H1 (cell line): ENCODE data around the gene JTB. TPM values are rescaled to one million over a fixed set of nuclear protein-coding genes. Genes with fewer than 3 reads are reported as not detected.

Experiments
- CTCF ChIA-PET: fragments of 300-600 bp; sonication (Branson Sonifier 250); formaldehyde crosslinking; loops from one replicate; lab custom pipeline; 2021; ENCODE audit not compliant: partially characterized antibody; lab: Charles Lee
- POLR2A ChIA-PET: fragments of 300-600 bp; sonication (Branson Sonifier 250); formaldehyde crosslinking; loops from one replicate; lab custom pipeline; 2021; ENCODE audit warnings: inconsistent platforms; ENCODE audit not compliant: partially characterized antibody; lab: Charles Lee
- DNase-seq, 2 experiments: peaks; one replicate each; pipeline versions ENCODE4 v3.0.0 to v3.0.0-alpha.2; 2010 to 2022; ENCODE audit warnings: low spot score in 2 of 2, low read depth in 1 of 2, mixed read lengths in 1 of 2
- FAIRE-seq: peaks from 2 replicates; lab custom pipeline; 2011; peaks lifted over from hg19 to GRCh38; lab: Jason Lieb, UNC
- H2AFZ ChIP-seq: 2 replicates; pipeline ENCODE4 v1.8.1; 2012; ENCODE audit warnings: low read length, inconsistent platforms
- H2AK5ac ChIP-seq: 2 replicates; pipeline ENCODE4 v1.6.1; 2013; ENCODE audit warnings: low read depth, low read length
- H2BK120ac ChIP-seq: replicated peaks from 2 replicates; pipeline ENCODE3; 2013; ENCODE audit warnings: low read depth, low read length, inconsistent platforms
- H2BK12ac ChIP-seq: 2 replicates; pipeline ENCODE4 v1.6.1; 2013; ENCODE audit warnings: low read depth, low read length
- H2BK15ac ChIP-seq: 2 replicates; pipeline ENCODE4 v1.6.1; 2013; ENCODE audit warnings: low read length
- H2BK20ac ChIP-seq: 2 replicates; pipeline ENCODE4 v1.6.1; 2013; ENCODE audit warnings: low read length
- H2BK5ac ChIP-seq: 2 replicates; pipeline ENCODE4 v1.6.1; 2013; ENCODE audit warnings: low read depth, low read length
- H3K14ac ChIP-seq: 2 replicates; pipeline ENCODE4 v1.6.1; 2013; ENCODE audit warnings: inconsistent platforms; ENCODE audit not compliant: insufficient read length
- H3K18ac ChIP-seq: 2 replicates; pipeline ENCODE4 v1.6.1; 2013; ENCODE audit warnings: low read length; ENCODE audit errors: extremely low read depth
- H3K23ac ChIP-seq: 2 replicates; pipeline ENCODE4 v1.6.1; 2013; ENCODE audit warnings: inconsistent platforms; ENCODE audit not compliant: insufficient read length
- H3K23me2 ChIP-seq: 2 replicates; pipeline ENCODE4 v1.6.1; 2013; ENCODE audit warnings: low read depth, low read length
- H3K27ac ChIP-seq: 2 replicates; pipeline ENCODE4 v1.6.1; 2011; ENCODE audit warnings: low read depth, low read length, inconsistent platforms
- H3K27me3 ChIP-seq, 4 experiments: replicated peaks in 1 of 4; 1 replicate in 1 of 4; 2 replicates in 3 of 4; pipeline versions ENCODE4 v1.6.1 to v1.8.1; 2011 to 2013; ENCODE audit warnings: low read length in 3 of 4, mild to moderate bottlenecking in 3 of 4, inconsistent platforms in 2 of 4, mixed read lengths in 2 of 4, moderate library complexity in 1 of 4; ENCODE audit not compliant: control insufficient read depth in 3 of 4, insufficient read depth in 3 of 4; ENCODE audit errors: extremely low read depth in 1 of 4
- H3K36me3 ChIP-seq, 4 experiments: 2 replicates each; pipeline versions ENCODE4 v1.6.1 to v1.8.1; 2011 to 2013; ENCODE audit warnings: mild to moderate bottlenecking in 4 of 4, low read length in 3 of 4, moderate library complexity in 2 of 4, control low read depth in 1 of 4, inconsistent platforms in 1 of 4; ENCODE audit not compliant: insufficient read depth in 4 of 4, control insufficient read depth in 2 of 4
- H3K4ac ChIP-seq: replicated peaks from 2 replicates; pipeline ENCODE3; 2013; ENCODE audit warnings: low read length, low read depth, mixed read lengths, inconsistent platforms; ENCODE audit not compliant: insufficient read length
- H3K4me1 ChIP-seq, 4 experiments: replicated peaks in 1 of 4; 1 replicate in 1 of 4; 2 replicates in 3 of 4; pipeline versions ENCODE4 v1.6.1 to v1.8.1; 2011 to 2013; ENCODE audit warnings: low read length in 3 of 4, inconsistent platforms in 2 of 4, mixed read lengths in 1 of 4; ENCODE audit not compliant: insufficient read depth in 4 of 4, control insufficient read depth in 3 of 4
- H3K4me2 ChIP-seq, 2 experiments: 2 replicates each; pipeline versions ENCODE4 v1.6.1 to v1.8.1; 2011 to 2013; ENCODE audit warnings: low read depth in 2 of 2, low read length in 2 of 2, control low read depth in 1 of 2, inconsistent platforms in 1 of 2, mild to moderate bottlenecking in 1 of 2; ENCODE audit not compliant: insufficient read depth in 1 of 2
- H3K4me3 ChIP-seq, 4 experiments: fragments of 200-600, 300-600 bp in 1 of 4; sonication (generic), shearing (Covaris generic), sonication (Bioruptor Twin) in 1 of 4; 2 replicates each; pipeline versions ENCODE4 v1.5.1 to v1.8.1; 2011 to 2016; ENCODE audit warnings: low read length in 4 of 4, low read depth in 3 of 4, control low read depth in 2 of 4, inconsistent platforms in 2 of 4, mild to moderate bottlenecking in 2 of 4, mixed read lengths in 1 of 4, moderate library complexity in 1 of 4; ENCODE audit not compliant: insufficient read depth in 2 of 4; ENCODE audit errors: extremely low read depth in 1 of 4
- H3K56ac ChIP-seq: replicated peaks from 2 replicates; pipeline ENCODE3; 2013; ENCODE audit warnings: low read depth, mild to moderate bottlenecking, mixed read lengths, low read length, inconsistent platforms; ENCODE audit not compliant: insufficient read length
- H3K79me1 ChIP-seq: 2 replicates; pipeline ENCODE4 v1.6.1; 2013; ENCODE audit warnings: low read depth, low read length, control low read depth
- H3K79me2 ChIP-seq, 2 experiments: 2 replicates each; pipeline versions ENCODE4 v1.6.1 to v1.8.1; 2012 to 2013; ENCODE audit warnings: low read length in 2 of 2, mild to moderate bottlenecking in 2 of 2, inconsistent platforms in 1 of 2; ENCODE audit not compliant: insufficient read depth in 2 of 2, control insufficient read depth in 1 of 2
- H3K9ac ChIP-seq, 4 experiments: replicated peaks in 1 of 4; 1 replicate in 1 of 4; 2 replicates in 3 of 4; pipeline versions ENCODE4 v1.6.1 to v1.8.1; 2011 to 2013; ENCODE audit warnings: low read depth in 3 of 4, low read length in 3 of 4, control low read depth in 2 of 4, mild to moderate bottlenecking in 2 of 4, moderate library complexity in 2 of 4, inconsistent platforms in 1 of 4; ENCODE audit errors: extremely low read depth in 1 of 4
- H3K9me3 ChIP-seq, 2 experiments: 2 replicates each; pipeline versions ENCODE4 v1.6.1 to v1.8.1; 2012 to 2013; ENCODE audit warnings: mild to moderate bottlenecking in 2 of 2, moderate library complexity in 2 of 2, control low read depth in 1 of 2, inconsistent platforms in 1 of 2, low read depth in 1 of 2, low read length in 1 of 2, mixed read lengths in 1 of 2; ENCODE audit not compliant: insufficient read depth in 2 of 2
- H4K20me1 ChIP-seq, 2 experiments: replicated peaks in 1 of 2; 2 replicates each; pipeline versions ENCODE3 to v1.8.1; 2011 to 2013; ENCODE audit warnings: inconsistent platforms in 2 of 2, low read length in 2 of 2, mild to moderate bottlenecking in 1 of 2; ENCODE audit not compliant: insufficient read depth in 2 of 2, control insufficient read depth in 1 of 2
- H4K5ac ChIP-seq: 2 replicates; pipeline ENCODE4 v1.6.1; 2013; ENCODE audit warnings: low read length, low read depth, mixed read lengths, inconsistent platforms; ENCODE audit not compliant: insufficient read length
- H4K8ac ChIP-seq: 2 replicates; pipeline ENCODE4 v1.8.0; 2013; ENCODE audit warnings: mild to moderate bottlenecking, moderate library complexity, low read length, inconsistent platforms; ENCODE audit not compliant: insufficient read depth; ENCODE audit errors: extremely low read depth
- H4K91ac ChIP-seq: replicated peaks from 2 replicates; pipeline ENCODE3; 2013; ENCODE audit warnings: low read length, mixed read lengths, inconsistent platforms; ENCODE audit not compliant: insufficient read length
- CBX5 ChIP-seq: fragments of 300-800, 300-1000 bp; sonication (generic); IDR thresholded peaks from 2 replicates; pipeline ENCODE4 v1.7.1; 2016; ENCODE audit warnings: antibody characterized with exemption, low read length, low read depth
- CHD2 ChIP-seq: IDR thresholded peaks from 2 replicates; pipeline ENCODE4 v1.6.1; 2012; ENCODE audit warnings: low read length, improper control_type of control experiment
- FOSL1 ChIP-seq: IDR thresholded peaks from 2 replicates; pipeline ENCODE4 v1.6.1; 2011; ENCODE audit warnings: mild to moderate bottlenecking, low read depth, low read length, moderate library complexity; ENCODE audit not compliant: insufficient read depth
- JUND ChIP-seq: IDR thresholded peaks from 2 replicates; pipeline ENCODE4 v1.6.1; 2011; ENCODE audit warnings: mild to moderate bottlenecking, improper control_type of control experiment, low read length
- KDM1A ChIP-seq: fragments of 200-600, 300-600 bp; sonication (generic); IDR thresholded peaks from 2 replicates; pipeline ENCODE4 v1.7.1; 2016; ENCODE audit warnings: mild to moderate bottlenecking, low read length, borderline replicate concordance
- KDM4A ChIP-seq: IDR thresholded peaks from one replicate; pipeline ENCODE4 v1.7.1; 2012; ENCODE audit warnings: low read depth, mild to moderate bottlenecking, moderate library complexity, low read length, inconsistent platforms; ENCODE audit not compliant: severe bottlenecking
- POLR2AphosphoS5 ChIP-seq: IDR thresholded peaks from 2 replicates; pipeline ENCODE4 v1.6.1; 2011; ENCODE audit warnings: low read depth, low read length
- SAP30 ChIP-seq: fragments of 300-600 bp; sonication (generic); IDR thresholded peaks from 2 replicates; pipeline ENCODE4 v1.7.1; 2012; ENCODE audit warnings: low read length, moderate library complexity, mild to moderate bottlenecking, inconsistent platforms; ENCODE audit not compliant: insufficient read depth, insufficient replicate concordance
- TAF1 ChIP-seq: IDR thresholded peaks from 2 replicates; pipeline ENCODE4 v1.6.1; 2011; ENCODE audit warnings: mild to moderate bottlenecking, low read depth, low read length
- WGBS, 2 experiments: shearing (Covaris generic) in 1 of 2; methylation state at CpG; one replicate each; pipeline versions ENCODE4 v1.1.6 to v1.1.7; 2013 to 2015; ENCODE audit warnings: low lambda C conversion rate in 2 of 2, mixed read lengths in 2 of 2, inconsistent platforms in 1 of 2, low coverage in 1 of 2, missing lambda C conversion rate in 1 of 2; ENCODE audit not compliant: insufficient replicate concordance in 2 of 2, insufficient coverage in 1 of 2, insufficient read length in 1 of 2; ENCODE audit errors: extremely low coverage in 1 of 2, missing lambda C conversion rate in 1 of 2; 5-methylcytosine and 5-hydroxymethylcytosine counted together
- polyA plus RNA-seq, 7 experiments: library from polyadenylated mRNA; depleted of rRNA in 3 of 7; stranded (reverse) in 5 of 7; unstranded in 2 of 7; fragments of >200 nt in 5 of 7; fragments of 200-250 nt in 2 of 7; gene quantifications; 1 replicate in 5 of 7; 2 replicates in 1 of 7; 4 replicates in 1 of 7; pipeline versions ENCODE4 v1.2.1 to v1.2.3, GENCODE V29; 2011 to 2013; ENCODE audit warnings: missing spikeins in 2 of 7, mixed read lengths in 2 of 7
- total RNA-seq: library from RNA; stranded (reverse); fragmentation: NEBNext Ultra II Directional; extraction: Animal tissue kit (Norgen Biotek cat#: 25700); gene quantifications from 2 replicates; pipeline ENCODE4 v1.2.1, GENCODE V29; 2021
- TF ChIP-seq, protein P1 (sequence below): IDR thresholded peaks from 2 replicates; pipeline ENCODE4 v1.6.1; 2012; ENCODE audit warnings: inconsistent platforms
- TF ChIP-seq, protein P2 (sequence below): IDR thresholded peaks from 2 replicates; pipeline ENCODE4 v1.6.1; 2011; ENCODE audit warnings: low read depth, mild to moderate bottlenecking, low read length; ENCODE audit not compliant: insufficient read depth

The JTB gene
- total and polyA plus RNA-seq, 2 of the 8 experiments (the other 6 are each of a cell fraction or from before 2014, with no cell fraction given) = 91.1 to 122 TPM

- Histone ChIP-seq H3K14ac (no peak overlapping the region), H3K23me2 (no peaks in the 10 kb centered on the region), H3K23ac (no peak overlapping the region), H3K79me1 (no peaks in the 10 kb centered on the region; the same call in 1 of the 2 replicates), H2BK20ac (no peak overlapping the region), H4K20me1 (peaks cover 0 to 7% of the 10 kb centered on the region in 2 experiments), H4K91ac (no peak overlapping the region), H3K9me3 (no peaks in the 10 kb centered on the region), H4K8ac (no peak overlapping the region), H3K27ac (no peak overlapping the region), H2AK5ac (no peak overlapping the region), H3K18ac (no peak overlapping the region), H3K4me3 (no peak overlapping the region), H3K27me3 (no peaks in the 10 kb centered on the region), H3K79me2 (peaks cover 0 to 5% of the 10 kb centered on the region in 2 experiments; a peak in 2 of 4 replicates), H2BK15ac (no peak overlapping the region), H2AFZ (no peak overlapping the region), H3K36me3 (peaks cover 14 to 51% (median 41%) of the 10 kb centered on the region in 4 experiments), H3K4ac (no peak overlapping the region), H3K4me1 (no peaks in the 10 kb centered on the region), H2BK12ac (no peak overlapping the region), H3K4me2 (no peak overlapping the region), H2BK120ac (no peak overlapping the region), H3K56ac (no peak overlapping the region), H3K9ac (no peak overlapping the region), H2BK5ac (no peak overlapping the region), H4K5ac (no peak overlapping the region)
- ChIA-PET CTCF (interaction anchor here (0.7 to 3.1 kb wide), 8 partner anchors 9 to 168 kb away, joined by 3 to 14 read pairs (median 4); partner anchors contain the start of genes RAB13 and RPS27), POLR2A (interaction anchor here (1.0 to 11.4 kb wide), 11 partner anchors 10 to 164 kb away, joined by 3 to 73 read pairs (median 10); partner anchors contain the start of genes CREB3L4, GATAD2B, JTB and RPS27)
- 95% methylated on average over 12 of the region's 12 CpGs; no CpG with 5 or more reads in 1 of the 2 experiments for WGBS, 2 experiments
- TF ChIP-seq, protein P1, sequence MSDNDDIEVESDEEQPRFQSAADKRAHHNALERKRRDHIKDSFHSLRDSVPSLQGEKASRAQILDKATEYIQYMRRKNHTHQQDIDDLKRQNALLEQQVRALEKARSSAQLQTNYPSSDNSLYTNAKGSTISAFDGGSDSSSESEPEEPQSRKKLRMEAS = no peak
- TF ChIP-seq KDM1A (no peak), FOSL1 (no peak), KDM4A (no peak), CBX5 (no peak), CHD2 (no peak), SAP30 (no peak), POLR2AphosphoS5 (no peak), TAF1 (no peak), JUND (no peak)
- TF ChIP-seq, protein P2, sequence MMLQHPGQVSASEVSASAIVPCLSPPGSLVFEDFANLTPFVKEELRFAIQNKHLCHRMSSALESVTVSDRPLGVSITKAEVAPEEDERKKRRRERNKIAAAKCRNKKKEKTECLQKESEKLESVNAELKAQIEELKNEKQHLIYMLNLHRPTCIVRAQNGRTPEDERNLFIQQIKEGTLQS = no peak
- no peak for DNase-seq
- no peak for FAIRE-seq
These were observed 38.0 kb downstream of the JTB start for GRCh38 chr1:153939476-153939875.
